NCI-H226 (cell line): ENCODE results near the gene ATP9A.
"Not testable (repeated sequence)": the region's sequence is repeated elsewhere in the genome, so short reads cannot be mapped to it uniquely, and the experiment has no call there.

Experiments used
- DNase-seq: peaks from one replicate; pipeline ENCODE4 v3.0.0-alpha.2; 2015

ATP9A gene

GRCh38 chr20:51648571-51648947, 119.6 kb downstream of the ATP9A start:
- DNase-seq = no peak

- DNase-seq = no peak
Measured at GRCh38 chr20:51647674-51648570, 120.3 kb downstream of the ATP9A start.

- not testable (repeated sequence) for DNase-seq
Measured at GRCh38 chr20:51643810-51644209, 124.4 kb downstream of the ATP9A start.

GRCh38 chr20:51643390-51643789, 124.8 kb downstream of the ATP9A start:
- no peak for DNase-seq

GRCh38 chr20:51641866-51642265, 126.3 kb downstream of the ATP9A start:
- no peak for DNase-seq

- no peak for DNase-seq
Measured at GRCh38 chr20:51640743-51641142, 127.4 kb downstream of the ATP9A start.

GRCh38 chr20:51639206-51639832, 128.9 kb downstream of the ATP9A start:
- no peak for DNase-seq

- DNase-seq = no peak
Measured at GRCh38 chr20:51637241-51637640, 130.9 kb downstream of the ATP9A start.

GRCh38 chr20:51636123-51636522, 132.1 kb downstream of the ATP9A start:
- no peak for DNase-seq

- DNase-seq = no peak
Measured at GRCh38 chr20:51635680-51636079, 132.5 kb downstream of the ATP9A start.

GRCh38 chr20:51634877-51635276, 133.3 kb downstream of the ATP9A start:
- no peak for DNase-seq

- DNase-seq = no peak
Measured at GRCh38 chr20:51634257-51634656, 133.9 kb downstream of the ATP9A start.

GRCh38 chr20:51633430-51633829, 134.8 kb downstream of the ATP9A start:
- no peak for DNase-seq

- DNase-seq = no peak
Measured at GRCh38 chr20:51631953-51632352, 136.2 kb downstream of the ATP9A start.

GRCh38 chr20:51631011-51631950, 136.9 kb downstream of the ATP9A start:
- DNase-seq = peak; percentile 89

GRCh38 chr20:51629399-51630058, 138.7 kb downstream of the ATP9A start:
- DNase-seq = no peak

GRCh38 chr20:51628533-51629398, 139.4 kb downstream of the ATP9A start:
- no peak for DNase-seq

- DNase-seq = no peak
Measured at GRCh38 chr20:51627586-51627985, 140.6 kb downstream of the ATP9A start.

- DNase-seq = no peak
Measured at GRCh38 chr20:51625105-51625504, 143.1 kb downstream of the ATP9A start.

- peak; percentile 47 for DNase-seq
Measured at GRCh38 chr20:51624157-51624731, 143.9 kb downstream of the ATP9A start.

GRCh38 chr20:51623255-51623654, 144.9 kb downstream of the ATP9A start:
- no peak for DNase-seq
